ENCODE data around the gene FBXL17.

FBXL17 gene

DNA sequence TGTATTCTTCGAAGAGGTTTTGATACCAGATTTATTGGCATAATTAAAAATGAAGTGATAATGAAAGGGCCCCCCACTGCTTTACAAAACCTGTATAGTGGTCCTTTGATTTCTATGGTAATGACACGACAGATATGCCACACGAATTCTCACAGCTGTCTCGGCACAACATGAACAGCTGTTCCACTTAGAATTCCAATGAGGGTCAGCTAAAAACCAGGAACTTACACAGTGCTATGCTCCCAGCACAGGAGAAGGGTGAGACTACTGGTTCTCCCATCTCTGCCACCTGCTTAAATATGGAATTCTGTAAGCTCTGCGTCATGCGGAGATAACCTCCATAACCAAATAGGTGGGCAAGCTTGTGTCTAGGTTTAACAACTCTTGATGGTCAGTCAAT lies 528.2 kb downstream of the FBXL17 start:
- TF ChIP-seq ZNF274 (IDR thresholded peaks at IDR 0.05; ENCODE audit: low read depth, low read length) = no peak
- no peak overlapping the region for H3K4me3 ChIP-seq (ENCODE audit: low read length)

DNA sequence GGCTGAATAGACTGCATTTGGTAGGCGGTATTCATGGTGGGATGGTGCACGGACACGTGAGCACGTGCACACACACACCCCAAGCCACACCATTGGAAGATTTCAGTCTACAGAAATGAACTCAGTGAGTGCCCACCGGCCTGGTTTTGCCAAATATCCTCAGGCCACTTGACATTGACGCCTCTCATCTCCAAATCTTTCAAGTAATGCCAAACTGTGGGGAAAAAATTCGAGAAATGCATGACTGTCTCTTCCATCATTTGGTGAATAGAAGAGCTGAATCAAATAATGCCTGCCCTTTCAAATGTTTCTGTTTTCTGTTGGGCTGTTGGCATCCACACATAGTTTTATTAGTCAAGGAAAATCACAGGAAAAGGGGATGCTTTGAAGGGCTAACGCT lies 528.9 kb downstream of the FBXL17 start:
- no peak overlapping the region for H3K4me3 ChIP-seq (ENCODE audit: low read length)
- no peak for TF ChIP-seq ZNF274 (IDR thresholded peaks at IDR 0.05; ENCODE audit: low read depth, low read length)

DNA sequence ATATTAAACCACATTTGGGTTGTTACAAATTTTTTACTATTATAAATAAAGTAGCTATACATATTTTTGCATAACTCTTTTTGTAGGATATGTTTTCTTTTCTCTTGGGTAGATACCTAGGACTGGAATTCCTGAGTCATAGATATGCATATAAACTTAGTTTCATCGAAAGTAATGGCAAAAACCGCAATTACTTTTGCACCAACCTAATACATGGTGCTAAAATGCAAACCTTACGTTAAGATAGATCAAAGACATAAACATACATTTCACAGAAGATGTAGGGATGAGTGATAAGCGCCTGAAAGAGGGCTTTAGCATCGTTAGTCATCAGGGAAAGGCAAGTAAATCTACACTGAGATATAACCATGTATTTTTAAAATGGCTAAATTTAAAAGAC lies 532.8 kb downstream of the FBXL17 start:
- TF ChIP-seq ZNF274 (IDR thresholded peaks at IDR 0.05; ENCODE audit: low read depth, low read length) = no peak
- no peak overlapping the region for H3K4me3 ChIP-seq (ENCODE audit: low read length)

DNA sequence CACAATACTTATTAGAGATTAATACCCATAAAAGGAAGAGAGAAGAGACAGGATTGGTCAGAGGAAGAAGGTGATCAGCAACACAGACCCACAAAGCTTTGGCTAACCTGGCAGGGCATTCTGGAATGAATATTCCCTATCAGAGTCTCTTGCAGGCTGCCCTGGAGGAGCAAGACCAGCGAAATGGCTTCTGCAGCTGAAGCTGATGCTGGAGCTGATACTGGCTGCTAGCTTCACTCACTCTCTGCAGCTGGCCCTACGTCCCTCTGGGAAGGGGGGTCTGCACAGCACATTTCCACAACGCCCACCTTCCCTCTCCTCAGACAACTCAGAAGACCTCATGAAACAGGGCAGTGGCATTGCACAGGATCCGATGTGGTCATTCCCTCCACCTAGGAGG lies 541.3 kb downstream of the FBXL17 start:
- H3K4me3 ChIP-seq (ENCODE audit: low read length) = no peak overlapping the region
- TF ChIP-seq ZNF274 (IDR thresholded peaks at IDR 0.05; ENCODE audit: low read depth, low read length) = no peak

DNA sequence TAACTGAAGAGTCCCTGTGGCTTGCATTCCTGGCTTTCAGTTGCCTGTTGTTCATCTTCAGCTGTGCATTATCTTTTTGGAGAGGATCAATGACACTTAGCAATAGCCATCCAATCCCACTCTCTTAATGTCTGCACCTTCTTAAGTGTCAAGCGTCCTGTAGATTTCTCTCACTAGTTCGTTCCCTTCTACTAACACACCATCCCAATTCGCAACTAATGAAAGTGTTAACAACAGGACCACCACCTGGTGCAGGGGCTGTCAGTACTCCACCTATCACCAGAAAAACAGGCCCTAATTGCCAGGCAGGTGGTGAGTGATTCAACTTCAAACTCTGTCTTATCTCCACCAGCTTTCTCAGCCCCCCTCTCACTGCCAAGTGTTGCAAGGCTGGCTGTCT lies 541.7 kb downstream of the FBXL17 start:
- H3K4me3 ChIP-seq (ENCODE audit: low read length) = no peak overlapping the region
- no peak for TF ChIP-seq ZNF274 (IDR thresholded peaks at IDR 0.05; ENCODE audit: low read depth, low read length)

DNA sequence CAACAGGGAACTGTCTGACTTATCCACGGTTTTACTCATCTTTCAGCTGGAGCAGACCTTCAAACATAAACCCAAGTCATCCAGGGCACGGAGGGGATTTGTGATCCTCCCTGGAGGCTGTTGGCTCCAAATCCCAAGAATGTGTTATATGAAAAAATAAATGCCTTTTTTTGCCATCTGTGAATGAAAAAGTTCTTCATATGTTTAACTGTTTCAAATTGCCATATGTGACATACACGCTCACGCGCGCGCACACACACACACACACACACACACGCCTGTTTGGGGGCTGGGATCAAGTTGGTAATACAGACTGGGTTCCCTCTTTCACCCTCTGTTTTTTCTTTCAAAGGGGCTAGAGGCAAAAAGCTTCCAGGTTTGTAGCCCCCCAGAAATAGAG lies 546.8 kb downstream of the FBXL17 start:
- no peak for TF ChIP-seq ZNF274 (IDR thresholded peaks at IDR 0.05; ENCODE audit: low read depth, low read length)
- H3K4me3 ChIP-seq (ENCODE audit: low read length) = no peak overlapping the region

DNA sequence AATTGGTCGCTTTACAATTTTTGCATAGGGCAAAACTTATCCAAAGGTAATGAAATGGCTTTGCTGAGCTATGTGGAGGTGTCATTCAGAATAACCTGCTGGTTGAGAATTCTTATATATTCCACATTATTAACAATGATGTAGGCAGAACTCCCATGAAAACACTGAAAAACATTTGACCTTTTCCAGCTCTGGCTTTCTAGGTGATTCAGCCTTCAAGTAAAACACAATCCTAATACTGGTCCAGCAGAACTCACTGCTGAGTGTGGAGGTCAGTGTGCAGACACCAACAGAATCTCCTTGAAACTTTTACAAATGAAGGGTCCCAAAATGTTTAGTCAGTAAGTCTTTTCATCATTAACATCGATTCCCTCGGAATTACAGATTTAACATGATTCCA lies 549.2 kb downstream of the FBXL17 start:
- H3K4me3 ChIP-seq (ENCODE audit: low read length) = no peak overlapping the region
- TF ChIP-seq ZNF274 (IDR thresholded peaks at IDR 0.05; ENCODE audit: low read depth, low read length) = no peak

DNA sequence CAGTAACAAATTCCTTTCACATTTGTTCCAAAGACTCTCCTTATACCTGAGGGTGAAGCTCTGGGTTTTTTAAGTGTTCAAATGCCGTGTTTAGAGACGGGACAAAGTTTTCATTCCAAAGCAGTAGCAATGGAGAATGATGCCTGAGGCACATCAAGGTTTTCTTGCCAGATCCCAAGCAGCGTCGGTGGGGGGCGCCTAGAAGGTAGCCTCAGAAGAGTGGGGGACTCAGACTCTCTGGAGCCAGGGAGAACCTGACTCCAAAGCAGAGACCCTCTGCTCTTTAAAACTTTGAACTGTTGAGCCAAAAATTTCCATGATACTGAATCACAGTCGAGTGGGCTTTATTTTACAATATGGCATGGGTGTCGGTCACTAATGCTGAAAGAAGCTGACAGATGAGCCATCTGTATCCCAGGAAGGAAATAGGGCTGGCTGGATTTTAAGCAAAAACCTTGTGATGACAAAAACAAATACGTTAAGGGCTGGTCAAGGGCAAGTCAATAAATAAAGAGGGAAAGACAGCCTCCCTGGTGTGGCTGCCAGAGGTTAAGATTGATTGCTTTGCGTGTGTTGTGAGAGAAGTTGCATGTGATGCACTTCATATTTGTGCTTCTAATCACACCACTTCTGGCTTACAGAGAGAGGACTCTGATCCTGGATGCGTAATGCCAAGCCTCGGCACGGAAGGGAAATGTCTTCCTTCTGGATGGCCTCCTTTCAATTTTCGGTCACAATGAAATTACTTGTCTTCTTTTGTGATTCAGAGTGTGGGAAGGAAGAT lies 550.1 kb downstream of the FBXL17 start:
- TF ChIP-seq ZNF274 (IDR thresholded peaks at IDR 0.05; ENCODE audit: low read depth, low read length) = no peak
- no peak overlapping the region for H3K4me3 ChIP-seq (ENCODE audit: low read length)

DNA sequence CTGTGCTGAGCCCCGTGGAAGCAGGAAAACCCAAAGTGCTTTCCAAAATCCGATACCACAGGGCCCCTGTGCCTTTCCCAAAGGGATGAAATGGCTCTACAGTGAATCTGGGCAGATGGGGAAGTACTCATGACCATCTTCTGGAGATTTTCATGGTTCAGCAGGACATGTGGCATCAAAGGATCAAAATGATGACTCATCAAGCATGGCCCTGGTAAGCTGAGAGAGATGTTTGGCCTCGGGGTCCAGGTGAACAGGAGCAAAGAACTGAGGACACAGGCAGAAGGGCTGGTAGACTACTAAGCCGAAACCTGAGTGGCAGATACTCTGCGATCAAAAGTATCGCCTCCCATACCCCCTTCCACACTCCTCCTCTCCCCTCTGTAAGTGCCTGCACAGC lies 551.1 kb downstream of the FBXL17 start:
- no peak for TF ChIP-seq ZNF274 (IDR thresholded peaks at IDR 0.05; ENCODE audit: low read depth, low read length)
- no peak overlapping the region for H3K4me3 ChIP-seq (ENCODE audit: low read length)

DNA sequence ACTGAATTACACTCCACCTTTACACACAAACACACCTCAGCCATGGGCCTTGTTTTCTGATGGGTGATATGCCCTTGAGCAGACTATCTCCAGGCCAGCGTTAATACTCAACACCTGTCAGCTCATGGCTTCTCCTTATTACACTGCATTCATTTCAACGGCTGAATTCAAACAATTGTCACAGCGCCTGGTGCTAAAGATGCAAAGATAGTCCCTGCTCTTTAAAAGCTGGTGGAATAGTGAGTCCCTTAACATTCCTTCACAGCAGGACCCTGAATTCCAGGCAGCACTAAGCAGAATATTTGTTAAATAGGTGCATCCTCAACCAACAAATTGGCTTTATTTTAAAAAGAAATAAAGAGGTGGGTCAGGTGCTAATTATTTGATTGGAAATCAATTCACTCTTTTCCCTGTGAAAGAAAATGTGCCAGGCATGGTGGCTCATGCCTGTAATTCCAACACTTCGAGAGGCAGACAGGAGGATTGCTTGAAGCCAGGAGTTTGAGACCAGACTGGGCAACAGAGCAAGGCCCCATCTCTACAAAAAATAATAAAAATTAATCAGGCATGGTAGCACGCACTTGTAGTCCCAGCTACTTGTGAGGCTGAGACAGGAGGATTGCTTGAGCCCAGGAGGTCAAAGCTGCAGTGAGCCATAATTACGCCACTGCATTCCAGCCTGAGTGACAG lies 555.4 kb downstream of the FBXL17 start:
- no peak for TF ChIP-seq ZNF274 (IDR thresholded peaks at IDR 0.05; ENCODE audit: low read depth, low read length)
- H3K4me3 ChIP-seq (ENCODE audit: low read length) = no peak overlapping the region

DNA sequence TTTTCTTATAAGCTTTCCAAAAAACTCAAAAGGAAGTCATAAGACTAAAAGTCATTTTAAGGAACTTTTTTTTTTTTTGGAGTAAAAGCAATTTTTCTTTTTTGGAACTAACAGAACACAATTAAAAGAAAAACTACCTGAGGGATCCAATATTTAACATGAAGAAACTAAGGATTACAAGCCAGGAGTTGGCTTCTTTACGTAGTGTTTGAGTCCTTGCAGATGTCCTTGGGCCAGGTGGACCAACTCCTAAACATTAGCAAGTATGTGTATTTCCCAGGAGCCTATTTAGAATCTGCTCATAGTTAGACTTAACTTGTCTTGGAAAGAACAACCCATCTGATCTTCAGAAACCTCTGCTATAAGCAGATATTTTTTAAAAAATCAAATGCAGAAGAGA lies 557.1 kb downstream of the FBXL17 start:
- TF ChIP-seq ZNF274 (IDR thresholded peaks at IDR 0.05; ENCODE audit: low read depth, low read length) = no peak
- H3K4me3 ChIP-seq (ENCODE audit: low read length) = no peak overlapping the region

DNA sequence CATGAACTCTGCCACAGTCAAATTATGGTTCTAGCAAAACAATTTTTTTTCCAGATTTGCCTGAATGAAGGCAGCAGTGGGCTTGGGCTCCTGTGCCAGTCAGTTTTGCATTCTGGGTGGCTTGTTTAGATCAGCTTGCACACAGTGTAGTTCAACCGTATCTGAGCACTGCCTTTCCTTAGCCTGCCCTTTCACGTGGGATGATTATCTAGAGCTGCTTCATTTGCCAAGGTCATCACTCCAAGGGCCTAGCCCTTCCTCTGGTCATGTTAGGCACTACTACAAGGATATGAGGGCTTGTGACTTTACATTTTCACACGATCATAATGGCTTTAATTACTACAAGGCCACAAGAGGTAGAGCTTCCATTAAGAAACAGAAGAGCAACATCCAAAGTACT lies 560.6 kb downstream of the FBXL17 start:
- no peak overlapping the region for H3K4me3 ChIP-seq (ENCODE audit: low read length)
- no peak for TF ChIP-seq ZNF274 (IDR thresholded peaks at IDR 0.05; ENCODE audit: low read depth, low read length)

DNA sequence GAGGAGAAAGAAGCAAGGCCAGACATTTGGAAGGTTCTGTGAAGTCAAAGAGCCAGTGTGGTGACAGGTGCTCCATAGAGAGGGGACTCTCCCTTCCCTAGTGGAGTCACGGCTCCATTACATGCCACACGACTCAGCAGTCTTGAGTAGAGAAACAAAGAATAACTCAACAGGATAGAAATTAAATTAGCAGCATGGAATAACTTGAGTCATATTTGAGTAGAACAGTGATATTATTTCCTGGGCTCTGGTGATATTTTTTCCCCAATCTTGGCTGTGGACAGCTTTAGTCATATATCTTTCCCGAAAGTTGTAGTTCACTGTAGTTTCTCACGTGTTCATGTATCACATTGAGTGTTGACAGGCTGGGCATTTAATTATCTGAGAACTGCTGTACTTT lies 561.5 kb downstream of the FBXL17 start:
- H3K4me3 ChIP-seq (ENCODE audit: low read length) = no peak overlapping the region

DNA sequence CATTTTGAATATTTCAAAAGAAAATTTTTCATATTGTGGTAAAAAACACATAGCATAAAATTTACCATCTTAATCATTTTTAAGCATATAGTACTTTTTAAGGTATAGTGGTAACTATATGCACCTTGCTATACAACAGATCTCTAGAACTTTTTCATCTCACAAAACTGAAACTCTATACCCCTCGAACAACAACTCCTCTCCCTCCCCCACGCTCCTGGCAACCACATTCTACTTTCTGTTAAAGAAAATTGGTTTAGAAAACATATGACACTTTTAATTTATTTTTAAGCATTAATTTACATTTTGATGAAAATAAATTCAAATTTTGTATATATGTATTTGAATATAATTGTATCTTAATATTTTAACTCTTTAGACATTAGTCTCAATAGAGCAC lies 563.9 kb downstream of the FBXL17 start:
- TF ChIP-seq ZNF274 (IDR thresholded peaks at IDR 0.05; ENCODE audit: low read depth, low read length) = no peak
- H3K4me3 ChIP-seq (ENCODE audit: low read length) = no peak overlapping the region

More for the DNA sequence above, 561.5 kb downstream of the FBXL17 start:
- no peak for TF ChIP-seq ZNF274 (IDR thresholded peaks at IDR 0.05; ENCODE audit: low read depth, low read length)

DNA sequence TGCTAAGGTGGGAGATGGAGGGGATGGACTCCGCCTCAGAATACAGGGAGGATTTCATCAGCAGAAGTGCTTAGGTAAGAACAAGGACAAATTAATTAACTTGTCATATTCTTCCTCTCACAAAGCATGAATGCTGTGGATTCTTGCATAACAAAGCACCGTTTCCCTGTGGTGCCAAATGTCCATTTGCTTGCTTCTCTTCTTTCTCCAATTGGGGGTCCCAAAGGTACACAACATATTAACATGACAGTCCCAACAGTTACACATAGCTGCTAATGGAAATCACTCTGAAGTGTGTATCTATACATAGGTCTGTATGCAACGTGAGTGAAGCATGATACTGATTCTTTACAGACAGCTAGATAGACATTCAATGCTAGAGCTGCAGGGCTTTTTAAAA lies 564.5 kb downstream of the FBXL17 start:
- TF ChIP-seq ZNF274 (IDR thresholded peaks at IDR 0.05; ENCODE audit: low read depth, low read length) = no peak
- H3K4me3 ChIP-seq (ENCODE audit: low read length) = no peak overlapping the region
